ENCODE data around the gene UNC79.

The UNC79 gene

GRCh38 chr14:93749076-93749420, 318.3 kb downstream of the UNC79 start:
- DNase-seq (ENCODE audit: low spot score) = no peak

- no peak for DNase-seq (ENCODE audit: low spot score)
Measured at GRCh38 chr14:93751946-93752655, 321.4 kb downstream of the UNC79 start.

GRCh38 chr14:93752980-93753561, 322.3 kb downstream of the UNC79 start:
- no peak for DNase-seq (ENCODE audit: low spot score)

GRCh38 chr14:93753647-93754046, 322.9 kb downstream of the UNC79 start:
- DNase-seq (ENCODE audit: low spot score) = no peak

GRCh38 chr14:93757206-93757605, 326.5 kb downstream of the UNC79 start:
- no peak for DNase-seq (ENCODE audit: low spot score)

All from GM03348 (cell line).